ENCODE data around the gene BRME1.

Gene BRME1

GRCh38 chr19:13951799-13952153, 45.9 kb upstream of the BRME1 start:
- Histone ChIP-seq H2AFZ (ENCODE audit: insufficient read depth, low read length, poor library complexity) (no peak overlapping the region), H3K27ac (ENCODE audit: low read depth, low read length) (no peak overlapping the region), H3K4me1 (ENCODE audit: control insufficient read depth in 1 of 2, insufficient read depth in 2 of 2, low read length in 2 of 2) (peaks cover 6 to 8% of the 10 kb centered on the region in 2 experiments), H3K79me2 (ENCODE audit: control insufficient read depth, insufficient read depth, low read length, poor library complexity) (peaks cover 8% of the 10 kb centered on the region), H2AK5ac (ENCODE audit: low read length) (no peak overlapping the region), H2BK12ac (ENCODE audit: low read length) (no peak overlapping the region), H4K8ac (ENCODE audit: low read depth, low read length) (no peak overlapping the region), H3K9ac (ENCODE audit: low read length) (no peak overlapping the region), H3K23ac (ENCODE audit: low read length) (no peak overlapping the region), H3K27me3 (ENCODE audit: insufficient read depth, low read length) (no peaks in the 10 kb centered on the region), H4K12ac (ENCODE audit: low read depth, low read length) (no peak overlapping the region), H3K4ac (ENCODE audit: low read depth, low read length) (no peak overlapping the region), H3K9me3 (ENCODE audit: insufficient read depth, low read depth, low read length) (no peaks in the 10 kb centered on the region), H3K18ac (ENCODE audit: low read length) (no peak overlapping the region), H4K91ac (ENCODE audit: low read depth, low read length) (no peak overlapping the region), H2BK120ac (ENCODE audit: insufficient read depth, low read length, poor library complexity) (no peak overlapping the region), H3K36me3 (ENCODE audit: control insufficient read depth in 1 of 2, insufficient read depth in 2 of 2, low read length in 2 of 2) (peaks cover 20 to 22% of the 10 kb centered on the region in 2 experiments), H3K4me2 (ENCODE audit: low read length) (peak overlapping the region; percentile 48), H3K4me3 (ENCODE audit: low read depth, low read length) (no peak overlapping the region), H3K14ac (ENCODE audit: low read length) (no peak overlapping the region), H3K79me1 (ENCODE audit: low read length) (peaks cover 2% of the 10 kb centered on the region), H2BK5ac (ENCODE audit: low read depth, low read length, poor library complexity) (no peak overlapping the region)
- DNase-seq, result no peak
- WGBS (ENCODE audit: extremely low coverage, insufficient coverage, insufficient read length), result no CpG with 5 or more reads among the region's 20 CpGs

GRCh38 chr19:13951043-13951442, 45.1 kb upstream of the BRME1 start:
- Histone ChIP-seq H3K4ac (ENCODE audit: low read depth, low read length) (no peak overlapping the region), H3K9ac (ENCODE audit: low read length) (no peak overlapping the region), H3K4me2 (ENCODE audit: low read length) (no peak overlapping the region), H3K79me2 (ENCODE audit: control insufficient read depth, insufficient read depth, low read length, poor library complexity) (peaks cover 8% of the 10 kb centered on the region), H2BK5ac (ENCODE audit: low read depth, low read length, poor library complexity) (no peak overlapping the region), H3K4me1 (ENCODE audit: control insufficient read depth in 1 of 2, insufficient read depth in 2 of 2, low read length in 2 of 2) (peaks cover 6 to 8% of the 10 kb centered on the region in 2 experiments), H4K91ac (ENCODE audit: low read depth, low read length) (no peak overlapping the region), H3K79me1 (ENCODE audit: low read length) (peaks cover 2% of the 10 kb centered on the region), H3K27ac (ENCODE audit: low read depth, low read length) (no peak overlapping the region), H3K18ac (ENCODE audit: low read length) (no peak overlapping the region), H2BK12ac (ENCODE audit: low read length) (no peak overlapping the region), H3K4me3 (ENCODE audit: low read depth, low read length) (no peak overlapping the region), H2AFZ (ENCODE audit: insufficient read depth, low read length, poor library complexity) (no peak overlapping the region), H3K36me3 (ENCODE audit: control insufficient read depth in 1 of 2, insufficient read depth in 2 of 2, low read length in 2 of 2) (peaks cover 13 to 14% of the 10 kb centered on the region in 2 experiments), H3K9me3 (ENCODE audit: insufficient read depth, low read depth, low read length) (no peaks in the 10 kb centered on the region), H4K8ac (ENCODE audit: low read depth, low read length) (no peak overlapping the region), H3K27me3 (ENCODE audit: insufficient read depth, low read length) (no peaks in the 10 kb centered on the region), H3K14ac (ENCODE audit: low read length) (no peak overlapping the region), H2AK5ac (ENCODE audit: low read length) (no peak overlapping the region), H2BK120ac (ENCODE audit: insufficient read depth, low read length, poor library complexity) (no peak overlapping the region), H3K23ac (ENCODE audit: low read length) (no peak overlapping the region), H4K12ac (ENCODE audit: low read depth, low read length) (no peak overlapping the region)
- no peak for DNase-seq
- no CpG with 5 or more reads among the region's 2 CpGs for WGBS (ENCODE audit: extremely low coverage, insufficient coverage, insufficient read length)

- Histone ChIP-seq H3K4ac (ENCODE audit: low read depth, low read length) (no peak overlapping the region), H3K27ac (ENCODE audit: low read depth, low read length) (no peak overlapping the region), H3K79me2 (ENCODE audit: control insufficient read depth, insufficient read depth, low read length, poor library complexity) (no peaks in the 10 kb centered on the region), H3K36me3 (ENCODE audit: control insufficient read depth in 1 of 2, insufficient read depth in 2 of 2, low read length in 2 of 2) (no peaks in the 10 kb centered on the region), H2BK120ac (ENCODE audit: insufficient read depth, low read length, poor library complexity) (no peak overlapping the region), H3K4me3 (ENCODE audit: low read depth, low read length) (no peak overlapping the region), H2BK12ac (ENCODE audit: low read length) (no peak overlapping the region), H3K79me1 (ENCODE audit: low read length) (no peaks in the 10 kb centered on the region), H2AK5ac (ENCODE audit: low read length) (no peak overlapping the region), H3K4me1 (ENCODE audit: control insufficient read depth in 1 of 2, insufficient read depth in 2 of 2, low read length in 2 of 2) (no peaks in the 10 kb centered on the region), H3K14ac (ENCODE audit: low read length) (no peak overlapping the region), H4K12ac (ENCODE audit: low read depth, low read length) (no peak overlapping the region), H3K4me2 (ENCODE audit: low read length) (no peak overlapping the region), H2BK5ac (ENCODE audit: low read depth, low read length, poor library complexity) (no peak overlapping the region), H3K23ac (ENCODE audit: low read length) (no peak overlapping the region), H4K91ac (ENCODE audit: low read depth, low read length) (no peak overlapping the region), H2AFZ (ENCODE audit: insufficient read depth, low read length, poor library complexity) (no peak overlapping the region), H3K9ac (ENCODE audit: low read length) (no peak overlapping the region), H3K9me3 (ENCODE audit: insufficient read depth, low read depth, low read length) (peaks cover 2% of the 10 kb centered on the region), H3K18ac (ENCODE audit: low read length) (no peak overlapping the region), H3K27me3 (ENCODE audit: insufficient read depth, low read length) (no peaks in the 10 kb centered on the region), H4K8ac (ENCODE audit: low read depth, low read length) (no peak overlapping the region)
- no peak for DNase-seq
- WGBS (ENCODE audit: extremely low coverage, insufficient coverage, insufficient read length), result no CpG with 5 or more reads among the region's 4 CpGs
These were observed 40.5 kb upstream of the BRME1 start for GRCh38 chr19:13946414-13946813.

GRCh38 chr19:13942023-13942684, 36.2 kb upstream of the BRME1 start:
- no peak overlapping the region for H2BK12ac ChIP-seq (ENCODE audit: low read length)
- H2AFZ ChIP-seq (ENCODE audit: insufficient read depth, low read length, poor library complexity), result no peak overlapping the region
- H4K12ac ChIP-seq (ENCODE audit: low read depth, low read length), result no peak overlapping the region
- no peaks in the 10 kb centered on the region for H3K4me1 ChIP-seq (ENCODE audit: control insufficient read depth in 1 of 2, insufficient read depth in 2 of 2, low read length in 2 of 2)
- no peak overlapping the region for H3K4me3 ChIP-seq (ENCODE audit: low read depth, low read length)
- no peak overlapping the region for H3K18ac ChIP-seq (ENCODE audit: low read length)
- no peak overlapping the region for H3K27ac ChIP-seq (ENCODE audit: low read depth, low read length)
- H2BK5ac ChIP-seq (ENCODE audit: low read depth, low read length, poor library complexity), result no peak overlapping the region
- H3K79me1 ChIP-seq (ENCODE audit: low read length), result no peaks in the 10 kb centered on the region
- H4K8ac ChIP-seq (ENCODE audit: low read depth, low read length), result no peak overlapping the region
- no peak overlapping the region for H3K14ac ChIP-seq (ENCODE audit: low read length)
- no peaks in the 10 kb centered on the region for H3K79me2 ChIP-seq (ENCODE audit: control insufficient read depth, insufficient read depth, low read length, poor library complexity)
- H2BK120ac ChIP-seq (ENCODE audit: insufficient read depth, low read length, poor library complexity), result no peak overlapping the region
- H3K4ac ChIP-seq (ENCODE audit: low read depth, low read length), result no peak overlapping the region
- H2AK5ac ChIP-seq (ENCODE audit: low read length), result no peak overlapping the region
- no peaks in the 10 kb centered on the region for H3K27me3 ChIP-seq (ENCODE audit: insufficient read depth, low read length)
- no CpG with 5 or more reads among the region's 1 CpG for WGBS (ENCODE audit: extremely low coverage, insufficient coverage, insufficient read length)
- H3K4me2 ChIP-seq (ENCODE audit: low read length), result no peak overlapping the region
- no peaks in the 10 kb centered on the region for H3K36me3 ChIP-seq (ENCODE audit: control insufficient read depth in 1 of 2, insufficient read depth in 2 of 2, low read length in 2 of 2)
- DNase-seq, result no peak
- H3K23ac ChIP-seq (ENCODE audit: low read length), result no peak overlapping the region
- H3K9me3 ChIP-seq (ENCODE audit: insufficient read depth, low read depth, low read length), result peaks cover 2% of the 10 kb centered on the region
- H4K91ac ChIP-seq (ENCODE audit: low read depth, low read length), result no peak overlapping the region
- H3K9ac ChIP-seq (ENCODE audit: low read length), result no peak overlapping the region
